AG08396 (cell line): ENCODE measurements around the gene CFDP1.
"Not testable (repeated sequence)": the region's sequence is repeated elsewhere in the genome, so short reads cannot be mapped to it uniquely, and the experiment has no call there.

Experiments
- DNase-seq: peaks from one replicate; pipeline ENCODE4 v3.0.0; 2012; ENCODE audit warnings: low spot score, mixed read lengths

The CFDP1 gene

GRCh38 chr16:75432828-75433731, at the start of gene CFDP1:
Gene CFDP1, minus strand, starts transcription at chr16:75433503. Its CDS starts 151 bp downstream, at chr16:75433352.
- peak; percentile 99 for DNase-seq

- DNase-seq = no peak
These were observed 49.3 kb upstream of the CFDP1 start for GRCh38 chr16:75482434-75483205.

- no peak for DNase-seq
These were observed 48.2 kb upstream of the CFDP1 start for GRCh38 chr16:75481475-75481874.

GRCh38 chr16:75479421-75479990, 46.2 kb upstream of the CFDP1 start:
- no peak for DNase-seq

GRCh38 chr16:75478480-75479345, 45.4 kb upstream of the CFDP1 start:
- no peak for DNase-seq

- DNase-seq = no peak
These were observed 44.6 kb upstream of the CFDP1 start for GRCh38 chr16:75477680-75478473.

- no peak for DNase-seq
These were observed 43.5 kb upstream of the CFDP1 start for GRCh38 chr16:75476817-75477216.

GRCh38 chr16:75475420-75475847, 42.1 kb upstream of the CFDP1 start:
- no peak for DNase-seq

- no peak for DNase-seq
These were observed 39.9 kb upstream of the CFDP1 start for GRCh38 chr16:75472908-75473877.

GRCh38 chr16:75471723-75472633, 38.7 kb upstream of the CFDP1 start:
- DNase-seq = peak; percentile 88

- no peak for DNase-seq
These were observed 33.5 kb upstream of the CFDP1 start for GRCh38 chr16:75466760-75467159.

- DNase-seq = peak; percentile 99
These were observed 31.0 kb upstream of the CFDP1 start, which contains the start of gene TMEM170A for GRCh38 chr16:75464122-75464918. Gene TMEM170A, minus strand, starts transcription at chr16:75464689. Its CDS starts 89 bp downstream, at chr16:75464600.

GRCh38 chr16:75463389-75464121, 30.3 kb upstream of the CFDP1 start:
- not testable (repeated sequence) for DNase-seq

- no peak for DNase-seq
These were observed 29.5 kb upstream of the CFDP1 start for GRCh38 chr16:75462806-75463205.

GRCh38 chr16:75461575-75461974, 28.3 kb upstream of the CFDP1 start:
- no peak for DNase-seq

GRCh38 chr16:75460446-75460845, 27.1 kb upstream of the CFDP1 start:
- DNase-seq = no peak

- no peak for DNase-seq
These were observed 26.4 kb upstream of the CFDP1 start for GRCh38 chr16:75459691-75460090.
